ENCODE data around the gene COP1. TPM values are rescaled to one million over a fixed set of nuclear protein-coding genes. Genes with fewer than 3 reads are reported as not detected.
"Not testable (repeated sequence)": the region's sequence is repeated elsewhere in the genome, so short reads cannot be mapped to it uniquely, and the experiment has no call there.

Gene COP1
- total and polyA plus RNA-seq, 4 experiments from 2014 or later, result 38.4 to 45.1 (median 44.1) TPM

DNA sequence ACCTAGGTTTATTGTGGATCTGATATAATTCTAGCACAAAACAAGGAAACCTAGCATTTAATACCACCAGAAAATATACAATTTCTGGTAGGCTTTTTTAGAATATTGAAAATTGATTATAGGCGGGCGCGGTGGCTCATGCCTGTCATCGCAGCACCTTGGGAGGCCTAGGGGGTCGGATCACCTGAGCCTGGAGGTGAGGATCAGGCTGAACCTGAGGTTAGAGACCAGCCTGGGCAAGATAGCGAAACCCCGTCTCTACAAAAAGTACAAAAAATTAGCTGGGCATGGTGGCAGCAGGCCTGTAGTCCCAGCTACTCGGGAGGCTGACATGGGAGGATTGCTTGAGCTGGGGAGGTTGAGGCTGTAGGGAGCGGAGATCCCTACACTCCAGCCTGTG is 948 bp upstream of the COP1 start:
- Mint-ChIP-seq H3K27ac (peak overlapping the region; percentile 98 to 99 (median 99)), H3K9me3 (peaks cover 0 to 5% (median 0%) of the 10 kb centered on the region in 8 donors), H3K36me3 (peaks cover 5 to 16% of the 10 kb centered on the region in 2 donors), H3K4me1 (peaks cover 22 to 47% (median 33%) of the 10 kb centered on the region in 4 donors), H3K4me3 (peak overlapping the region; percentile 92 to 99 (median 96)), H3K27me3 (peaks cover 0 to 4% of the 10 kb centered on the region in 2 donors)
- POLR2A ChIA-PET (ENCODE audit: partially characterized antibody), result interaction anchor here (0.7 to 0.9 kb wide), 2 partner anchors 47 to 1184 kb away, joined by 3 to 7 read pairs; no protein-coding TSS in a partner anchor
- H3K9me3 ChIP-seq (ENCODE audit: control insufficient read depth in 1 of 2, low read length in 2 of 2), result no peaks in the 10 kb centered on the region
- CTCF ChIA-PET (ENCODE audit: partially characterized antibody), result no interaction called here
- H3K4me1 ChIP-seq (ENCODE audit: insufficient read depth, low read length), result peaks cover 37% of the 10 kb centered on the region
- intact Hi-C loops (cut with micrococcal nuclease), result loop anchor here (10.0 kb wide), 1 partner anchor 1003 kb away; no protein-coding TSS in a partner anchor
- no peak for DNase-seq
- H3K27ac ChIP-seq (ENCODE audit: low read depth, low read length), result peak overlapping the region; percentile 83
- peak overlapping the region; percentile 64 to 95 for H3K4me3 ChIP-seq (ENCODE audit: low read length in 2 of 2)
- H3K27me3 ChIP-seq (ENCODE audit: insufficient read depth, low read length), result no peaks in the 10 kb centered on the region
- H3K36me3 ChIP-seq (ENCODE audit: insufficient read depth, low read length), result no peaks in the 10 kb centered on the region

DNA sequence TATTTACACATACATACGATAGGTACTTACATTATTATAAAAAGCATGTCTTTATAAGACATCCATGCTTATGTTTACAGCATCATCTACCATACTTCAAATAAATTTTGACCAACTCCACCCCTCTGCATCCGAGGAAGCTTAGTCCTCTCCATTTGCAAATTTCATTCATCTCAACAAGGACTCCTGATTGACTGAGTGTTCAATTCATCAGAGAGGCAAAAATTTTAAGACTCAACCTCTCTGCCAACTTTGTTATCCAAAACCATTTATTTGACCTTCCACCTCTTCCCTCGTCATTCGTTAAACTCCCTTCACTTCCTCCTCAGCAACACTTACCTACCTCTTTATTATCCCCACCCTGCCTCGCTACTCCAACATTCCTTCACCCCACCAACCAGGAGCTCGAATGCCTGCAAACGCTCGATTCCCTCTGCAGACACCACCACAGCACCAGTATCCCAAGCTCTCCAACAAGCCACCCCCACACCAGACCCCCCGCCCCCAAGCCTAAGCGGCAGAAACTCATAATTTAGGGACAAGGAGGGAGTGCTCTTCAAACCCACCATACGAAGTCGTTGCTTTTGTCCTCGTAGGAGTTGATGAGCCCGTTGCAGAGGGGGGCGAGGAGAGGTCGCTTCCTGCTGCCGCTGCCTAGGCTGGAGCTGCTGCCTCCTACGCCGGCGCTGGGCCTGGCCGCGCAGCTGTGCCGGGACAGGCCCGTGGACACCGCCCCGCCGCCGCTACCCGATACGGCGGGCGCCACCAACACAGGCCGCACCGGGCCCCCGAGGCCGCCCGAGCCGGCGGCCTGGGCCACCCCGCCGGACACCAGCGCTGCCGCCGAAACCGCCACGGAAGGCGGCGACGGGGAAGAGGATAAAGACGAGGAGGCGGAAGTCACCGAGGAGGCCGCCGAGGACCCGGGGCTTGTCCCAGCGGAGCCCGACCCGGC is 803 bp downstream of the COP1 start:
- Histone ChIP-seq H3K4me3 (ENCODE audit: low read length in 2 of 2) (peak overlapping the region; percentile 64 to 95), H3K4me1 (ENCODE audit: insufficient read depth, low read length) (peaks cover 53% of the 10 kb centered on the region), H3K36me3 (ENCODE audit: insufficient read depth, low read length) (no peaks in the 10 kb centered on the region), H3K27ac (ENCODE audit: low read depth, low read length) (peak overlapping the region; percentile 83), H3K9me3 (ENCODE audit: control insufficient read depth in 1 of 2, low read length in 2 of 2) (no peaks in the 10 kb centered on the region), H3K27me3 (ENCODE audit: insufficient read depth, low read length) (no peaks in the 10 kb centered on the region)
- intact Hi-C loops (cut with micrococcal nuclease), result loop anchor here (1.0 to 10.0 kb wide), 2 partner anchors 9 to 1001 kb away; no protein-coding TSS in a partner anchor
- DNase-seq, result peak in 1 of 5 donors; percentile 61
- Mint-ChIP-seq H3K27me3 (peaks cover 0 to 4% of the 10 kb centered on the region in 2 donors), H3K4me3 (peak overlapping the region; percentile 88 to 100 (median 99)), H3K27ac (peak overlapping the region; percentile 93 to 99 (median 97)), H3K4me1 (peaks cover 29 to 61% (median 46%) of the 10 kb centered on the region in 4 donors), H3K9me3 (peaks cover 0 to 5% (median 0%) of the 10 kb centered on the region in 8 donors), H3K36me3 (peaks cover 5 to 16% of the 10 kb centered on the region in 2 donors)
- CTCF ChIA-PET (ENCODE audit: partially characterized antibody), result no interaction called here
- POLR2A ChIA-PET (ENCODE audit: partially characterized antibody), result interaction anchor here (0.7 kb wide), 1 partner anchor 9 kb away, joined by 4 read pairs; no protein-coding TSS in a partner anchor

DNA sequence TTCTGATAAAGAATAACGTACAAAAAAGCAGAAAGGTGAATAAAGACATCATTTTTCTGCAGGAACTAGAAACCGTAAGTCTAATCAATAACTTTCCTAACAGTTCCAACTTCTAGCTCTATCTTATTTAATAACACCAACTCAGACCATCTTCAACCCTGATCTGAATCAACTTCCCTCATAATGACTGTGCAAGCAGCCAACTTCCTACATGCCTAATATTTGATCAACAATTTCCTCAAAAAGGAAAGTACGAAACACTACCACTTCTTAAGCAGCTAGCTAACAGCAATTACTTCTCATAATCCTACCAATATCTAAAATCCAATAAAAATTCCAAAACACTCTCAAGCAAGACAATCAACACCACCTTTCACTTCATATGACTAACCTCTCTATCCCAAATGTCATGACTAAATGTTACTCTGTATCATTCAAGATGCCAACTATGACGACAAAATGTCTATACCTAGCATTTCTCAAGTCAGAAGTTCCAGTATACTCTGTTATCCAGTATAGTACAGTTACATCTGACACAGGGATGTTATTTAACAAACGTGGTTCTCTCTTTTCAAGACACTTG is 1.7 kb downstream of the COP1 start:
- no peak for DNase-seq
- peaks cover 32 to 66% (median 49%) of the 10 kb centered on the region in 4 donors for H3K4me1 Mint-ChIP-seq
- CTCF ChIA-PET (ENCODE audit: partially characterized antibody), result no interaction called here

DNA sequence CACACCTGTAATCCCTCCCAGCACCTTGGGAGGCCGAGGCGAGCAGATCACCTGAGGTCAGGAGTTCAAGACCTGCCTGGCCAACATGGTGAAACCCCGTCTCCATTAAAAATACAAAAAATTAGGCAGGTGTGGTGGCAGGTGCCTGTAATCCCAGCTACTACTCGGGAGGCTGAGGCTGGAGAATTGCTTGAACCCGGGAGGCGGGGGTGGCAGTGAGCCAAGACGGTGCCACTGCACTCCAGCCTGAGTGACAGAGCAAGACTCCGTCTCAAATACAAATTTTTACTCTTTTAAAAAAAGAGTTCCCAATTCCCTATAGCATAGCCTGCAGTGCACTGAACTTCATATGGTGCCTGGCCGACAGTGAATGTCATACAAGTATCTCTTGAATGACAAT is 2.4 kb downstream of the COP1 start:
- POLR2A ChIA-PET (ENCODE audit: partially characterized antibody); H3K4me3 ChIP-seq (ENCODE audit: low read length in 2 of 2); DNase-seq; H3K36me3 ChIP-seq (ENCODE audit: insufficient read depth, low read length); H3K27me3 Mint-ChIP-seq; H3K9me3 Mint-ChIP-seq; H3K27ac ChIP-seq (ENCODE audit: low read depth, low read length); H3K9me3 ChIP-seq (ENCODE audit: control insufficient read depth in 1 of 2, low read length in 2 of 2); H3K27me3 ChIP-seq (ENCODE audit: insufficient read depth, low read length); CTCF ChIA-PET (ENCODE audit: partially characterized antibody): not testable (repeated sequence)
- Mint-ChIP-seq H3K27ac (peak overlapping the region in 3 of 7 donors; percentile 30 to 98 (median 43)), H3K36me3 (peaks cover under 1 to 20% of the 10 kb centered on the region in 2 donors), H3K4me3 (peak overlapping the region; percentile 75 to 100 (median 98)), H3K4me1 (peaks cover 38 to 74% (median 55%) of the 10 kb centered on the region in 4 donors)
- intact Hi-C loops (cut with micrococcal nuclease), result loop anchor here (1.0 to 10.0 kb wide), 2 partner anchors 124 to 1000 kb away; no protein-coding TSS in a partner anchor
- peaks cover 69% of the 10 kb centered on the region for H3K4me1 ChIP-seq (ENCODE audit: insufficient read depth, low read length)

More for the DNA sequence above, 1.7 kb downstream of the COP1 start:
- H3K4me3 Mint-ChIP-seq, result peak overlapping the region; percentile 88 to 100 (median 99)
- peaks cover 5 to 17% of the 10 kb centered on the region in 2 donors for H3K36me3 Mint-ChIP-seq
- Histone ChIP-seq H3K36me3 (ENCODE audit: insufficient read depth, low read length) (no peaks in the 10 kb centered on the region), H3K4me3 (ENCODE audit: low read length in 2 of 2) (peak overlapping the region; percentile 64 to 95), H3K27me3 (ENCODE audit: insufficient read depth, low read length) (no peaks in the 10 kb centered on the region), H3K9me3 (ENCODE audit: control insufficient read depth in 1 of 2, low read length in 2 of 2) (no peaks in the 10 kb centered on the region), H3K27ac (ENCODE audit: low read depth, low read length) (peak overlapping the region; percentile 83), H3K4me1 (ENCODE audit: insufficient read depth, low read length) (peaks cover 61% of the 10 kb centered on the region)
- peaks cover 0 to 4% of the 10 kb centered on the region in 2 donors for H3K27me3 Mint-ChIP-seq
- intact Hi-C loops (cut with micrococcal nuclease), result loop anchor here (1.0 to 10.0 kb wide), 2 partner anchors 125 to 1001 kb away; no protein-coding TSS in a partner anchor
- H3K9me3 Mint-ChIP-seq, result peaks cover 0 to 5% (median 0%) of the 10 kb centered on the region in 8 donors
- POLR2A ChIA-PET (ENCODE audit: partially characterized antibody), result no interaction called here
- H3K27ac Mint-ChIP-seq, result peak overlapping the region; percentile 71 to 98 (median 95)

DNA sequence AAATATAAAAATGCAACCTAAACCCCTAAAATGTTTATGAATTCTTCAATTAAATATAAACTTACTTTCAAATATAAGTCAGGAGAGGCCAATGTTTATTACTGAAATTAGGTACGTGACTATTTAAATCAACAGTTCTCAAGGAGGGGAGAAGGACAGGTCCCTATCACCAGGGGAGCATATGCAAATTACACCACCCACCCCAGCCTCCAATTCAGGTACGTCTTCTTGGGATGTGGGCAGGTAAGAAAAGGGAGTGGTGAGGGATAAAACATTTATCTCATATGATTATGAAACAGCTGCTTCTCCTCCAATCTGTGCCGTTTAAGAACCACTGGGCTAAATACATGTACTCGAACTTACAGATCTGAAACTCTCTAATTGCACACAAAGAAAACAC is 3.4 kb downstream of the COP1 start:
- H3K27ac ChIP-seq (ENCODE audit: low read depth, low read length), result no peak overlapping the region
- no peak for DNase-seq
- Mint-ChIP-seq H3K27me3 (peaks cover 0 to 4% of the 10 kb centered on the region in 2 donors), H3K4me1 (peaks cover 41 to 83% (median 61%) of the 10 kb centered on the region in 4 donors), H3K9me3 (peaks cover 0 to 5% (median 0%) of the 10 kb centered on the region in 8 donors), H3K36me3 (peaks cover 0 to 20% of the 10 kb centered on the region in 2 donors), H3K4me3 (peak overlapping the region in 5 of 8 donors; percentile 17 to 55 (median 36)), H3K27ac (peak overlapping the region in 3 of 7 donors; percentile 32 to 98 (median 70))
- H3K27me3 ChIP-seq (ENCODE audit: insufficient read depth, low read length), result no peaks in the 10 kb centered on the region
- H3K36me3 ChIP-seq (ENCODE audit: insufficient read depth, low read length), result no peaks in the 10 kb centered on the region
- ChIA-PET CTCF (ENCODE audit: partially characterized antibody) (no interaction called here), POLR2A (ENCODE audit: partially characterized antibody) (no interaction called here)
- no peaks in the 10 kb centered on the region for H3K9me3 ChIP-seq (ENCODE audit: control insufficient read depth in 1 of 2, low read length in 2 of 2)
- H3K4me1 ChIP-seq (ENCODE audit: insufficient read depth, low read length), result peaks cover 73% of the 10 kb centered on the region
- no peak overlapping the region for H3K4me3 ChIP-seq (ENCODE audit: low read length in 2 of 2)
- intact Hi-C loops (cut with micrococcal nuclease), result loop anchor here (10.0 kb wide), 1 partner anchor 999 kb away; no protein-coding TSS in a partner anchor

DNA sequence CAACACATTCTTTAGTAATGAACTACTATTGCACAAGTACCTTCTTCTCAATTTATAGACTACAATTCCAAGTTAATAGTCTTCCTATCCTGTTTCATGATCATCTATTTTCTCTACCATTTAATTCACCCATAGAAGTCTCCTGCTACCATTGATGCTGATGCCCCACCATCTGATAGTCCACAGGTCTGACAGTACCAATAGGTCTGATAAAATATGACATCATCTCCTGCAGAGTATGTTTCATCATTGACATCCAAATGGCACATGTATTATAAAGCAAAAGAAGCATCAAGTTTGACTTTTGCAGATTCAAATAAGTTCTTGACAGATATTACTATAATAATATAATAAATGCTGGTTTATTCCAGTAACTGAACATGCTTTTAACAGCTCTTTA is 5.5 kb downstream of the COP1 start:
- H3K36me3 ChIP-seq (ENCODE audit: insufficient read depth, low read length), result no peaks in the 10 kb centered on the region
- peaks cover 6 to 13% of the 10 kb centered on the region in 2 donors for H3K36me3 Mint-ChIP-seq
- DNase-seq, result no peak
- H3K4me3 Mint-ChIP-seq, result peak overlapping the region in 5 of 8 donors; percentile 4 to 41 (median 23)
- no peaks in the 10 kb centered on the region for H3K9me3 ChIP-seq (ENCODE audit: control insufficient read depth in 1 of 2, low read length in 2 of 2)
- intact Hi-C loops (cut with micrococcal nuclease), result loop anchor here (10.0 kb wide), 1 partner anchor 997 kb away; no protein-coding TSS in a partner anchor
- H3K9me3 Mint-ChIP-seq, result no peaks in the 10 kb centered on the region
- ChIA-PET CTCF (ENCODE audit: partially characterized antibody) (no interaction called here), POLR2A (ENCODE audit: partially characterized antibody) (no interaction called here)
- no peak overlapping the region for H3K27ac ChIP-seq (ENCODE audit: low read depth, low read length)
- H3K27me3 Mint-ChIP-seq, result no peaks in the 10 kb centered on the region
- peaks cover 52 to 88% (median 70%) of the 10 kb centered on the region in 4 donors for H3K4me1 Mint-ChIP-seq
- no peaks in the 10 kb centered on the region for H3K27me3 ChIP-seq (ENCODE audit: insufficient read depth, low read length)
- peak overlapping the region in 1 of 7 donors; percentile 14 for H3K27ac Mint-ChIP-seq
- peaks cover 80% of the 10 kb centered on the region for H3K4me1 ChIP-seq (ENCODE audit: insufficient read depth, low read length)
- H3K4me3 ChIP-seq (ENCODE audit: low read length in 2 of 2), result no peak overlapping the region
